ENCODE measurements around the gene PRKG1. TPM values are rescaled to one million over a fixed set of nuclear protein-coding genes. Genes with fewer than 3 reads are reported as not detected.
A peak's percentile ranks its signal among the peaks of the same experiment; 100 is the strongest.
"Not testable (repeated sequence)": the region's sequence is repeated elsewhere in the genome, so short reads cannot be mapped to it uniquely, and the experiment has no call there.

PRKG1 gene
- total RNA-seq, 1 experiment from 2014 or later = not detected

GRCh38 chr10:51683031-51683691 lies 608.9 kb downstream of the PRKG1 start:
- Histone ChIP-seq H3K27me3 (replicated peaks) (no peaks in the 10 kb centered on the region), H3K36me3 (no peaks in the 10 kb centered on the region), H3K27ac (no peak overlapping the region), H3K4me3 (no peak overlapping the region), H3K4me1 (replicated peaks) (no peaks in the 10 kb centered on the region), H3K9me3 (replicated peaks) (no peaks in the 10 kb centered on the region)
- DNase-seq (ENCODE audit: low read depth in 1 of 2, low spot score in 2 of 2) = no peak

- Histone ChIP-seq H3K4me1 (replicated peaks) (no peaks in the 10 kb centered on the region), H3K9me3 (replicated peaks) (no peaks in the 10 kb centered on the region), H3K27me3 (replicated peaks) (no peaks in the 10 kb centered on the region), H3K27ac (no peak overlapping the region), H3K4me3 (no peak overlapping the region), H3K36me3 (no peaks in the 10 kb centered on the region)
- DNase-seq (ENCODE audit: low read depth in 1 of 2, low spot score in 2 of 2) = no peak
Observed at GRCh38 chr10:51685768-51686167, 611.5 kb downstream of the PRKG1 start.

- no peaks in the 10 kb centered on the region for H3K4me1 ChIP-seq (replicated peaks)
- H3K27me3 ChIP-seq (replicated peaks) = no peaks in the 10 kb centered on the region
- no peaks in the 10 kb centered on the region for H3K9me3 ChIP-seq (replicated peaks)
- H3K4me3 ChIP-seq = no peak overlapping the region
- H3K27ac ChIP-seq = no peak overlapping the region
- no peaks in the 10 kb centered on the region for H3K36me3 ChIP-seq
- no peak for DNase-seq (ENCODE audit: low read depth in 1 of 2, low spot score in 2 of 2)
Observed at GRCh38 chr10:51687296-51687695, 613.0 kb downstream of the PRKG1 start.

DNA sequence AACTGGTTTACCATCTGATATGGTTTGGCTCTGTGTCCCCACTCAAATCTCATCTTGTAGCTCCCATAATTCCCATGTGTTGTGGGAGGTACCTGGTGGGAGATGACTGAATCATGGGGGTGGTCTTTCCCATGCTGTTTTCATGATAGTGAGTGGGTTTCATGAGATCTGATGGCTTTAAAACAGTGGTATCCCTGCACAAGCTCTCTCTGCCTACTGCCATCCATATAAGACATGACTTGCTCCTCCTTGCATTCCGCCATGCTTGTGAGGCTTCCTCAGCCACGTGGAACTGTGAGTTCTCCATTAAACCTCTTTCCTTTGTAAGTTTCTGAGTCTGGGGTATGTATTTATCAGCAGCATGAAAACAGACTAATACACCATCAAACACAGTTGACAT lies 614.5 kb downstream of the PRKG1 start:
- not testable (repeated sequence) for H3K36me3 ChIP-seq; H3K27me3 ChIP-seq (replicated peaks); H3K9me3 ChIP-seq (replicated peaks); DNase-seq (ENCODE audit: low read depth in 1 of 2, low spot score in 2 of 2); H3K4me1 ChIP-seq (replicated peaks); H3K27ac ChIP-seq; H3K4me3 ChIP-seq

DNA sequence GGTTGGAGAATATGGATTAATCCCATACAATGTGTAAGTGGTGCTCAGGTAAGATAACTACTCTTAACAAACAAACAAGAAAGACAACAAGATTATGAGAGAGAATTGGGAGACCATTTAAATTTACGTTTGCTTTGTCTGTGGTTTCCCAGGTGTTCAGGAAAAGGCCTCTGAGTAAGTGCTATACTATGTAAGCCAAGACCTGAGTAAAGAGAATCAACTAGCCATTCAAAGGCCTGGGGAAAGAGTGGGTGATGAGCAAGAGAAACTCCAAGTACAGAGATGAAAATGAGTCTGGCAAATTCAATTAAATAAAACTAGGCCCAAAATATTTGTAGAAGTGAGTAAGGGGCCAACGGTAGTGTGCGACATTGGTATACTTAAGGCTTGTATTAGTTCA lies 615.2 kb downstream of the PRKG1 start:
- Histone ChIP-seq H3K36me3 (no peaks in the 10 kb centered on the region), H3K9me3 (replicated peaks) (no peaks in the 10 kb centered on the region), H3K4me1 (replicated peaks) (no peaks in the 10 kb centered on the region)

GRCh38 chr10:51691135-51691534 lies 616.8 kb downstream of the PRKG1 start:
- Histone ChIP-seq H3K9me3 (replicated peaks) (no peaks in the 10 kb centered on the region), H3K4me3 (no peak overlapping the region), H3K27ac (no peak overlapping the region), H3K4me1 (replicated peaks) (no peaks in the 10 kb centered on the region), H3K27me3 (replicated peaks) (no peaks in the 10 kb centered on the region), H3K36me3 (peaks cover 11% of the 10 kb centered on the region)
- no peak for DNase-seq (ENCODE audit: low read depth in 1 of 2, low spot score in 2 of 2)

More for the DNA sequence above, 615.2 kb downstream of the PRKG1 start:
- no peak overlapping the region for H3K4me3 ChIP-seq
- H3K27ac ChIP-seq = no peak overlapping the region
- DNase-seq (ENCODE audit: low read depth in 1 of 2, low spot score in 2 of 2) = no peak
- no peaks in the 10 kb centered on the region for H3K27me3 ChIP-seq (replicated peaks)

DNA sequence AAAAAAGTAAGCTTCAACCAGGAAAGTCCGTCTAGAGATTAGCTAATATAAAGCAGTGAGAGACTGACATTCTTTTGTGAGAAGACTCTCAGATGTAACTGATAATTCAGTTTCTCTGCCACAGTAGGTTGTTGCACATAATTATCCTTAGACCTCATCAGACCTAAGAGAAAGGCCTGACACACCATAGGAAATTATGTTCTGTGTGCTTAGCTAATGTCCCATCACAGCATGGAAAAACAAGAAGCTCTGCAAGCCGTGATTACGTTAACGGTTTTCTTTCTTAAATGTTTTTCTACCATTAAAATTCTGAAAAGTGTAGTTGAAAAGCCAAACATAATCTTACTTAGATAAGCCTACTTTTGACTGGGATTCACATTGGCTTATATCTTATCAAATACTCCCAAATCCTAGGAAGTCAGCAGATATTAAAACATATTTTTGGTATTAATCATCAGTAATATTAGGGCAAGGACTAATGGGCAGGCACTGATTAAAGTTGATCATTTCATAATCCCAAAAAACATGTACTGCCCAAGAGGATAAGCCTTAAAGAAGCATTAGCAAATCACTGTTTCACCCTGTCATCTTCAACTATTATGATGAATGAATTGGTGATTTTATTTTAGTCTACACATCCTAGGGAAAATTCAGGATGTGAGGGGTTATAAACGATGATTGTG lies 619.9 kb downstream of the PRKG1 start:
- DNase-seq (ENCODE audit: low read depth in 1 of 2, low spot score in 2 of 2) = no peak
- no peak overlapping the region for H3K4me3 ChIP-seq
- H3K27me3 ChIP-seq (replicated peaks) = no peaks in the 10 kb centered on the region
- peaks cover 10% of the 10 kb centered on the region for H3K4me1 ChIP-seq (replicated peaks)
- H3K36me3 ChIP-seq = peaks cover 39% of the 10 kb centered on the region
- no peak overlapping the region for H3K27ac ChIP-seq
- no peaks in the 10 kb centered on the region for H3K9me3 ChIP-seq (replicated peaks)

GRCh38 chr10:51696251-51696650 lies 622.0 kb downstream of the PRKG1 start:
- H3K36me3 ChIP-seq = peaks cover 41% of the 10 kb centered on the region
- no peak overlapping the region for H3K4me3 ChIP-seq
- H3K4me1 ChIP-seq (replicated peaks) = peaks cover 16% of the 10 kb centered on the region
- H3K27ac ChIP-seq = no peak overlapping the region
- H3K27me3 ChIP-seq (replicated peaks) = no peaks in the 10 kb centered on the region
- no peak for DNase-seq (ENCODE audit: low read depth in 1 of 2, low spot score in 2 of 2)
- H3K9me3 ChIP-seq (replicated peaks) = no peaks in the 10 kb centered on the region

DNA sequence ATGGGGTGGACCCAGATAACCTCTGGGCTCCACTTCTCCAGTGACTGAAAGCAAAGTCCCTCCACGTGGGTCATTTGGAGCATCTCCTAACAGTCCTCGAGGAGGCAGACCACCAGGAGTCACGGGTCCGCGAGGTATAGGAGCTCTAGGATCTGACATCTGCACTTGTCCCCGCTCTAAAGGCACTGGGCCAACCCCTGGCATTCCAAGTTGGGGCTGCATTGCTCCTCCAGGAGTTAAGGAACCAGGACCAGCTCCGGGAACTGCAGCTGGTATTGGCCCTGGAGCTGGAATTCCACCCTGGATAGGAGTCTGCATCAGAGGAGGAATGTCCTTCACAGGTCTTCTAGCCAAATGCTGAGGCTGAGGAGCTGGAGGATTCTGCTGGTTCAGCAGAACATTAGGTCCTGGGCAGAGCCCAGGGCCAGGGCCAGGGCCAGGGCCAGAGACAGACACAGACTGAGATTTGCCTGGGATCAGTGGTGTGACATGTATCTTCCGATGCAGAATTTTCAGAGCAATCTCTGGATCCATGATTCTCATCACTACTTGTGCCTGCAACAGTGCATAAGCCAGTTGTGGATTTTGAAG lies 624.3 kb downstream of the PRKG1 start:
- Histone ChIP-seq H3K4me1 (replicated peaks) (peaks cover 16% of the 10 kb centered on the region), H3K36me3 (peaks cover 41% of the 10 kb centered on the region), H3K9me3 (replicated peaks) (no peaks in the 10 kb centered on the region), H3K27ac (peak overlapping the region; percentile 99), H3K27me3 (replicated peaks) (no peaks in the 10 kb centered on the region), H3K4me3 (peak overlapping the region; percentile 70)
- no peak for DNase-seq (ENCODE audit: low read depth in 1 of 2, low spot score in 2 of 2)

- Histone ChIP-seq H3K27ac (peak overlapping the region; percentile 99), H3K27me3 (replicated peaks) (no peaks in the 10 kb centered on the region), H3K9me3 (replicated peaks) (no peaks in the 10 kb centered on the region), H3K36me3 (peaks cover 41% of the 10 kb centered on the region), H3K4me3 (peak overlapping the region; percentile 70), H3K4me1 (replicated peaks) (peaks cover 16% of the 10 kb centered on the region)
- no peak for DNase-seq (ENCODE audit: low read depth in 1 of 2, low spot score in 2 of 2)
Observed at GRCh38 chr10:51699145-51699474, 624.8 kb downstream of the PRKG1 start.

- H3K36me3 ChIP-seq = peaks cover 41% of the 10 kb centered on the region
- H3K27me3 ChIP-seq (replicated peaks) = no peaks in the 10 kb centered on the region
- H3K27ac ChIP-seq = peak within 1 kb of the TSS; percentile 99
- H3K4me1 ChIP-seq (replicated peaks) = peaks cover 16% of the 10 kb centered on the region
- H3K4me3 ChIP-seq = peak within 1 kb of the TSS; percentile 70
- no peaks in the 10 kb centered on the region for H3K9me3 ChIP-seq (replicated peaks)
- peak; percentile 91 to 95 for DNase-seq (ENCODE audit: low read depth in 1 of 2, low spot score in 2 of 2)
Observed at GRCh38 chr10:51699475-51700227, 625.4 kb downstream of the PRKG1 start, which contains the start of gene CSTF2T. Gene CSTF2T (minus strand): TSS chr10:51699595. CDS start chr10:51699549, 46 bp downstream.

DNA sequence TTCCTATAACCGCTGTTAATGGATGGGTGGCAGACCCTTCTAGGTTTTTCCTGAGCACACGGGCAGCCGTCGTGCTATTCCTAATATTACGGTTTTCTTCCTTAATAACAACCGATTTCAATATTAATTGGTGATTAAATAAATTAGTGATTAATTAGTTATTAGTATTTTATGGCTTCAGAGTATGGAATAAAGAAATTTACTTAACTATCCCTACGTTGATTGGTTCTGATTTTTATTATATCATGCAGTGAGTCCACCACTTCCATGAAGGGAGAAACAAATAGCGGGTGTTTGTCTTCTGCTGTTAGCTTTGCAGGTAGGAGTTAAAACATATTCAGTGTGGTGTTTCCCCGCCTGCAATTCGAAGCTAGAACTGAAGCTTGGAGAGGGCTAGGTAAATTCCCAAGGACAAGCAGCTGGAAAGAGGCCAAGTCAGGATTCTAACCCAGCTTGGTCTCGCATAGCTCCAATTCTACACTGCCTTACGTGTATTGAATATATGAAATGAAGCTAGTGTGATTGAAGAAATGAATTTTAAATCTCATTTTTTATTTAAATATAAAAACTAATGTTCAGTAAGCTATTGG lies 626.0 kb downstream of the PRKG1 start:
- DNase-seq (ENCODE audit: low read depth in 1 of 2, low spot score in 2 of 2) = no peak
- H3K4me3 ChIP-seq = peak overlapping the region; percentile 70
- peaks cover 36% of the 10 kb centered on the region for H3K36me3 ChIP-seq
- H3K4me1 ChIP-seq (replicated peaks) = peaks cover 16% of the 10 kb centered on the region
- H3K27me3 ChIP-seq (replicated peaks) = no peaks in the 10 kb centered on the region
- H3K9me3 ChIP-seq (replicated peaks) = no peaks in the 10 kb centered on the region
- H3K27ac ChIP-seq = peak overlapping the region; percentile 99

- Histone ChIP-seq H3K27me3 (replicated peaks) (0 out of 2 replicates have a peak, but pooled peaks cover 3% of the 10 kb centered on the region), H3K27ac (no peak overlapping the region), H3K4me3 (no peak overlapping the region), H3K4me1 (replicated peaks) (no peaks in the 10 kb centered on the region), H3K36me3 (no peaks in the 10 kb centered on the region), H3K9me3 (replicated peaks) (no peaks in the 10 kb centered on the region)
- no peak for DNase-seq (ENCODE audit: low read depth in 1 of 2, low spot score in 2 of 2)
Observed at GRCh38 chr10:51705774-51706173, 631.5 kb downstream of the PRKG1 start.
